Neural cell (in vitro differentiated cells): ENCODE data around the gene RNF157. TPM values are rescaled to one million over a fixed set of nuclear protein-coding genes. Genes with fewer than 3 reads are reported as not detected.

ENCODE experiments used
- H2AFZ ChIP-seq: fragments of 200-600, 300-800 bp; sonication (generic), shearing (Covaris generic); 2 replicates; pipeline ENCODE4 v1.6.0; 2014; ENCODE audit warnings: low read depth, mild to moderate bottlenecking, antibody characterized with exemption, low read length, moderate library complexity
- H3F3A ChIP-seq: fragments of 200-600 bp; shearing (Covaris generic); 2 replicates; pipeline ENCODE4 v1.6.1; 2016; ENCODE audit warnings: mild to moderate bottlenecking, moderate library complexity, mixed read lengths, antibody characterized with exemption, low read length; ENCODE audit not compliant: insufficient read depth, poor library complexity, severe bottlenecking
- H3K27ac ChIP-seq: fragments of 200-600, 300-800 bp; sonication (generic), shearing (Covaris generic); 2 replicates; pipeline ENCODE4 v1.5.1; 2014; ENCODE audit warnings: mild to moderate bottlenecking, low read length, moderate library complexity
- H3K27me3 ChIP-seq: fragments of 300-800, 200-600 bp; sonication (generic), shearing (Covaris generic); 2 replicates; pipeline ENCODE4 v1.6.0; 2014; ENCODE audit warnings: mild to moderate bottlenecking, low read depth, low read length, moderate library complexity; ENCODE audit not compliant: insufficient read depth
- H3K36me3 ChIP-seq: fragments of 300-800, 200-600 bp; sonication (generic), shearing (Covaris generic); 2 replicates; pipeline ENCODE4 v1.5.1; 2014; ENCODE audit warnings: mild to moderate bottlenecking, antibody characterized with exemption, low read length, moderate library complexity; ENCODE audit not compliant: insufficient read depth
- H3K4me2 ChIP-seq: fragments of 300-800, 200-600 bp; sonication (generic), shearing (Covaris generic); 2 replicates; pipeline ENCODE4 v1.6.0; 2014; ENCODE audit warnings: mild to moderate bottlenecking, low read length
- H3K4me3 ChIP-seq: fragments of 300-800, 200-600 bp; sonication (generic), shearing (Covaris generic); 2 replicates; pipeline ENCODE4 v1.5.1; 2014; ENCODE audit warnings: mild to moderate bottlenecking, low read length, moderate library complexity
- H3K79me2 ChIP-seq: fragments of 200-600 bp; shearing (Covaris generic); replicated peaks from 2 replicates; pipeline ENCODE4 v1.6.0; 2014; ENCODE audit warnings: mild to moderate bottlenecking, low read length, moderate library complexity; ENCODE audit not compliant: insufficient read depth
- H3K9ac ChIP-seq: fragments of 300-800, 200-600 bp; sonication (generic), shearing (Covaris generic); 2 replicates; pipeline ENCODE4 v1.6.1; 2016; ENCODE audit warnings: mild to moderate bottlenecking, low read length, mixed read lengths
- H3K9me2 ChIP-seq: fragments of 200-600 bp; shearing (Covaris generic); 2 replicates; pipeline ENCODE4 v1.6.1; 2016; ENCODE audit warnings: mild to moderate bottlenecking, low read length, mixed read lengths; ENCODE audit not compliant: insufficient read depth
- H3K9me3 ChIP-seq: fragments of 200-600, 300-800 bp; sonication (generic), shearing (Covaris generic); 2 replicates; pipeline ENCODE4 v1.6.1; 2016; ENCODE audit warnings: mild to moderate bottlenecking, mixed run types, low read length, moderate library complexity, mixed read lengths
- H4K20me1 ChIP-seq: fragments of 200-600 bp; shearing (Covaris generic); 2 replicates; pipeline ENCODE4 v1.6.1; 2016; ENCODE audit warnings: mild to moderate bottlenecking, mixed run types; ENCODE audit not compliant: insufficient read depth
- EP300 ChIP-seq: fragments of 450-650 bp; conservative IDR thresholded peaks from 2 replicates; pipeline ENCODE4 v1.6.1; 2014; ENCODE audit warnings: antibody characterized with exemption, mild to moderate bottlenecking, moderate library complexity; ENCODE audit not compliant: poor library complexity, severe bottlenecking
- EZH2 ChIP-seq: fragments of 200-600, 300-800 bp; shearing (Covaris generic), sonication (generic); IDR thresholded peaks from 2 replicates; pipeline ENCODE4 v1.6.1; 2014; ENCODE audit warnings: antibody characterized with exemption, low read length, borderline replicate concordance, mild to moderate bottlenecking; ENCODE audit not compliant: insufficient read depth, poor library complexity, severe bottlenecking
- MXI1 ChIP-seq: fragments of 450-650 bp; conservative IDR thresholded peaks from 2 replicates; pipeline ENCODE4 v1.6.1; 2014; ENCODE audit warnings: antibody characterized with exemption, mild to moderate bottlenecking; ENCODE audit not compliant: poor library complexity, severe bottlenecking
- POLR2AphosphoS5 ChIP-seq: IDR thresholded peaks from 2 replicates; pipeline ENCODE4 v1.6.1; 2012
- RAD21 ChIP-seq: fragments of 450-650 bp; conservative IDR thresholded peaks from 2 replicates; pipeline ENCODE4 v1.6.1; 2014; ENCODE audit warnings: antibody characterized with exemption, mild to moderate bottlenecking, moderate library complexity
- SMC3 ChIP-seq: fragments of 450-650 bp; conservative IDR thresholded peaks from 2 replicates; pipeline ENCODE4 v1.6.1; 2014; ENCODE audit warnings: antibody characterized with exemption, mild to moderate bottlenecking, moderate library complexity; ENCODE audit not compliant: poor library complexity
- TAF1 ChIP-seq: IDR thresholded peaks from 2 replicates; pipeline ENCODE4 v1.6.1; 2012; ENCODE audit warnings: low read depth
- polyA plus RNA-seq: library from polyadenylated mRNA; depleted of rRNA; stranded (reverse); fragments of >200 nt; gene quantifications from 2 replicates; pipeline ENCODE4 v1.2.3, GENCODE V29; 2014
- TF ChIP-seq, protein P1 (sequence below): IDR thresholded peaks from 2 replicates; pipeline ENCODE4 v1.6.1; 2012; ENCODE audit warnings: borderline replicate concordance
- TF ChIP-seq, protein P2 (sequence below): fragments of 450-650 bp; IDR thresholded peaks from 2 replicates; pipeline ENCODE4 v1.5.1; 2014; ENCODE audit warnings: antibody characterized with exemption, mild to moderate bottlenecking, moderate library complexity; ENCODE audit not compliant: poor library complexity, severe bottlenecking

The RNF157 gene
- polyA plus RNA-seq, 1 donor from 2014 or later: 15.9 TPM

DNA sequence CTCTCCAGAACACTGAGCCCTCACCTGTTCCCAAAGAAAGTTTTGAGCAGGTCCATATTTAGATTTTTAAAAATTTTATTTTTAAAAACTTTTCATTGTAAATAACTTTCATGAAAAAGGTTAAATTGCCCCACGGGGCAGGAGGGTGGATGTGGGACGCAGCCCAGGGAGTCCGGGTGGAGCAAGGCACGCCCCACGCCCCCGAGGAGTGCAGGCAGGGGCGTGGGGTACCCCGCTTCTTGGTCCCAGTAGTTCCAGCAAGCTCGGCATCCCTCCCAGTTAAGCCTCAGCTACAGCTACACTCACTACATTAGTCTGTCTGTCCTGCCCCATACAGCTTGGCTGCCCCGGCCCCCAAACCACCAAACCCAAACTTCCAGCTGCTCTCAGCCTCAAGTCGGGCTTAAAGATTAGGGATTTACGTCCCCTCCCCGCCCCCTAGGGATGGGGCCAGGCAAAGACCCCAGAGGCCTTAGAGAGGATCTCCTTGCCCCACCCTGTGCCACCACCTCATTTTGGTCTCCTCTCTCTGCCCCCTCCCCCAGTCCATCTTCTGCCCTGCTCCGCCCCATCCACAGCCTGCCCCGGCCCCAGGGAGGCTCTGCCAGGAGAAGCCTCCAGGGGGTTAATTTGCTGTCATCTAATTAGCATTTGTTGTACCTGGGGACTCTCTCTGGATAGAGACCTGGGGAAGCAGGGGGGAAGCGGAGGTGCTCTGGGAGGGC, 103.9 kb downstream of the RNF157 start:
- no peak overlapping the region for H2AFZ ChIP-seq
- H3K79me2 ChIP-seq: no peaks in the 10 kb centered on the region
- H3F3A ChIP-seq: no peaks in the 10 kb centered on the region
- H3K36me3 ChIP-seq: no peaks in the 10 kb centered on the region
- no peak overlapping the region for H3K4me2 ChIP-seq
- no peak overlapping the region for H3K4me3 ChIP-seq
- peaks cover 18% of the 10 kb centered on the region for H3K27me3 ChIP-seq
- TF ChIP-seq POLR2AphosphoS5 (no peak), TAF1 (no peak)
- no peaks in the 10 kb centered on the region for H3K9me3 ChIP-seq
- H3K27ac ChIP-seq: no peak overlapping the region
- H4K20me1 ChIP-seq: no peaks in the 10 kb centered on the region
- no peak overlapping the region for H3K9ac ChIP-seq
- H3K9me2 ChIP-seq: no peaks in the 10 kb centered on the region

DNA sequence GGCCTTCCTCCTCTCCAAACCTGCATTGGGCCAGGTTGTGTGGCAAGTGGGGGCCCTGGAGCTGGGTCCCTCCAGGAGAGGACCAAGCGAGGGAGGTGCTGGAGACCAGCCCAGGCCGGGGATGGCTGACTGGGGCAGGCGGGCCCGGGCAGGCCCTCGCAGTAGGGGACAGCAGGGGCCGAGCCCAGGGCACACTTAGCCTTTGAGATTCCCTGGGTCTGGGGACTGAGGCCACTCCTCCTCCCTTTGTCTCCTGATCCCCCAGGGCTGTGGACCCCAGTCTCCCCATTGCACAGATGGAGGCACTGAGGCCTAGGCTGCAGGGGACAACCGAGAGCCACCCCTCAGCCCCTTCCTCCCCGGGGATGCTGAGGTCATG, 104.5 kb downstream of the RNF157 start:
- H2AFZ ChIP-seq: no peak overlapping the region
- H3K36me3 ChIP-seq: no peaks in the 10 kb centered on the region
- no peak overlapping the region for H3K9ac ChIP-seq
- H3K4me2 ChIP-seq: no peak overlapping the region
- H3F3A ChIP-seq: no peaks in the 10 kb centered on the region
- H3K79me2 ChIP-seq: no peaks in the 10 kb centered on the region
- peaks cover 16% of the 10 kb centered on the region for H3K27me3 ChIP-seq
- H3K9me3 ChIP-seq: no peaks in the 10 kb centered on the region
- no peak overlapping the region for H3K4me3 ChIP-seq
- no peaks in the 10 kb centered on the region for H4K20me1 ChIP-seq
- H3K27ac ChIP-seq: no peak overlapping the region
- H3K9me2 ChIP-seq: no peaks in the 10 kb centered on the region
- TF ChIP-seq POLR2AphosphoS5 (no peak), TAF1 (no peak), EP300 (no peak), SMC3 (no peak), EZH2 (no peak), RAD21 (no peak), MXI1 (no peak)
- TF ChIP-seq, protein P1, sequence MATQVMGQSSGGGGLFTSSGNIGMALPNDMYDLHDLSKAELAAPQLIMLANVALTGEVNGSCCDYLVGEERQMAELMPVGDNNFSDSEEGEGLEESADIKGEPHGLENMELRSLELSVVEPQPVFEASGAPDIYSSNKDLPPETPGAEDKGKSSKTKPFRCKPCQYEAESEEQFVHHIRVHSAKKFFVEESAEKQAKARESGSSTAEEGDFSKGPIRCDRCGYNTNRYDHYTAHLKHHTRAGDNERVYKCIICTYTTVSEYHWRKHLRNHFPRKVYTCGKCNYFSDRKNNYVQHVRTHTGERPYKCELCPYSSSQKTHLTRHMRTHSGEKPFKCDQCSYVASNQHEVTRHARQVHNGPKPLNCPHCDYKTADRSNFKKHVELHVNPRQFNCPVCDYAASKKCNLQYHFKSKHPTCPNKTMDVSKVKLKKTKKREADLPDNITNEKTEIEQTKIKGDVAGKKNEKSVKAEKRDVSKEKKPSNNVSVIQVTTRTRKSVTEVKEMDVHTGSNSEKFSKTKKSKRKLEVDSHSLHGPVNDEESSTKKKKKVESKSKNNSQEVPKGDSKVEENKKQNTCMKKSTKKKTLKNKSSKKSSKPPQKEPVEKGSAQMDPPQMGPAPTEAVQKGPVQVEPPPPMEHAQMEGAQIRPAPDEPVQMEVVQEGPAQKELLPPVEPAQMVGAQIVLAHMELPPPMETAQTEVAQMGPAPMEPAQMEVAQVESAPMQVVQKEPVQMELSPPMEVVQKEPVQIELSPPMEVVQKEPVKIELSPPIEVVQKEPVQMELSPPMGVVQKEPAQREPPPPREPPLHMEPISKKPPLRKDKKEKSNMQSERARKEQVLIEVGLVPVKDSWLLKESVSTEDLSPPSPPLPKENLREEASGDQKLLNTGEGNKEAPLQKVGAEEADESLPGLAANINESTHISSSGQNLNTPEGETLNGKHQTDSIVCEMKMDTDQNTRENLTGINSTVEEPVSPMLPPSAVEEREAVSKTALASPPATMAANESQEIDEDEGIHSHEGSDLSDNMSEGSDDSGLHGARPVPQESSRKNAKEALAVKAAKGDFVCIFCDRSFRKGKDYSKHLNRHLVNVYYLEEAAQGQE: no peak
- TF ChIP-seq, protein P2, sequence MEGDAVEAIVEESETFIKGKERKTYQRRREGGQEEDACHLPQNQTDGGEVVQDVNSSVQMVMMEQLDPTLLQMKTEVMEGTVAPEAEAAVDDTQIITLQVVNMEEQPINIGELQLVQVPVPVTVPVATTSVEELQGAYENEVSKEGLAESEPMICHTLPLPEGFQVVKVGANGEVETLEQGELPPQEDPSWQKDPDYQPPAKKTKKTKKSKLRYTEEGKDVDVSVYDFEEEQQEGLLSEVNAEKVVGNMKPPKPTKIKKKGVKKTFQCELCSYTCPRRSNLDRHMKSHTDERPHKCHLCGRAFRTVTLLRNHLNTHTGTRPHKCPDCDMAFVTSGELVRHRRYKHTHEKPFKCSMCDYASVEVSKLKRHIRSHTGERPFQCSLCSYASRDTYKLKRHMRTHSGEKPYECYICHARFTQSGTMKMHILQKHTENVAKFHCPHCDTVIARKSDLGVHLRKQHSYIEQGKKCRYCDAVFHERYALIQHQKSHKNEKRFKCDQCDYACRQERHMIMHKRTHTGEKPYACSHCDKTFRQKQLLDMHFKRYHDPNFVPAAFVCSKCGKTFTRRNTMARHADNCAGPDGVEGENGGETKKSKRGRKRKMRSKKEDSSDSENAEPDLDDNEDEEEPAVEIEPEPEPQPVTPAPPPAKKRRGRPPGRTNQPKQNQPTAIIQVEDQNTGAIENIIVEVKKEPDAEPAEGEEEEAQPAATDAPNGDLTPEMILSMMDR: no peak
